Right cardiac atrium (tissue), 5 donors: Measurements from ENCODE around the gene AFDN. TPM values are rescaled to one million over a fixed set of nuclear protein-coding genes. Genes with fewer than 3 reads are reported as not detected.

Experiments
- ATAC-seq, 2 donors: fragments of 200-7000 bp; cut with Tn5 transposase; one replicate each; pipeline versions ENCODE4 v1.8.0 to v1.9.1; 2020; ENCODE audit warnings: moderate library complexity in 2 of 2, mild to moderate bottlenecking in 1 of 2
- DNase-seq, 3 donors: peaks; one replicate each; pipeline ENCODE4 v3.0.0-alpha.2; 2020
- H3K27ac ChIP-seq: one replicate; pipeline ENCODE4 v1.5.1; 2013; ENCODE audit warnings: mild to moderate bottlenecking, low read length, control low read depth, moderate library complexity
- H3K27me3 ChIP-seq: one replicate; pipeline ENCODE4 v1.6.1; 2013; ENCODE audit not compliant: control insufficient read depth, insufficient read depth
- H3K4me1 ChIP-seq: one replicate; pipeline ENCODE4 v1.6.1; 2013; ENCODE audit warnings: low read length; ENCODE audit not compliant: control insufficient read depth, insufficient read depth
- H3K4me3 ChIP-seq: one replicate; pipeline ENCODE4 v1.5.1; 2013; ENCODE audit warnings: low read length, control low read depth
- H3K9me3 ChIP-seq: one replicate; pipeline ENCODE4 v1.6.1; 2013; ENCODE audit warnings: low read length; ENCODE audit not compliant: control insufficient read depth
- WGBS: extraction: QIAGEN DNeasy Blood & Tissue Kit; methylation state at CpG from one replicate; pipeline ENCODE4 v1.1.7; 2013; 5-methylcytosine and 5-hydroxymethylcytosine counted together
- intact Hi-C, 4 donors: fragments of 100-400 bp; cut with DNase I; formaldehyde crosslinking; loops; one replicate each; pipeline versions ENCODE4 v1.11.0 to v1.14.0; 2022 to 2023
- polyA plus RNA-seq: library from polyadenylated mRNA; stranded (reverse); fragments of 200-250 nt; gene quantifications from one replicate; pipeline ENCODE4 v1.2.3, GENCODE V29; 2013
- total RNA-seq, 4 donors: library from RNA; stranded (reverse); fragmentation: NEBNext Ultra II Directional; extraction: Animal tissue kit (Norgen Biotek cat#: 25700); gene quantifications; one replicate each; pipeline ENCODE4 v1.2.1, GENCODE V29; 2021
- donor health status: healthy with polysubstance abuse.
- donor health status: DM: no; HTN: yes; CAD: no.
- donor health status: DM: no; HTN: no; CAD: no.
- donor health status: DM: no; HTN: yes; CAD: no; lungs with severe emphysema.
- donor health status: DM: yes; HTN: yes; CAD: no.

The AFDN gene
- total and polyA plus RNA-seq, 5 donors: 23.0 to 58.0 (median 48.6) TPM

- H3K4me1 ChIP-seq: peaks cover 8% of the 10 kb centered on the region
- no peaks in the 10 kb centered on the region for H3K9me3 ChIP-seq
- H3K4me3 ChIP-seq: no peak overlapping the region
- H3K27me3 ChIP-seq: no peaks in the 10 kb centered on the region
- DNase-seq (no peak), ATAC-seq (no peak)
- intact Hi-C loops: no loop called here
- H3K27ac ChIP-seq: no peak overlapping the region
- 69% methylated on average over 2 of the region's 2 CpGs for WGBS
These were observed 6.7 kb downstream of the AFDN start for GRCh38 chr6:167833396-167833763.

- H3K27ac ChIP-seq: no peak overlapping the region
- no peaks in the 10 kb centered on the region for H3K27me3 ChIP-seq
- WGBS: 82% methylated on average over 3 of the region's 3 CpGs
- DNase-seq: no peak
- H3K4me1 ChIP-seq: peaks cover 10% of the 10 kb centered on the region
- no peaks in the 10 kb centered on the region for H3K9me3 ChIP-seq
- H3K4me3 ChIP-seq: no peak overlapping the region
- intact Hi-C loops: no loop called here
- no peak for ATAC-seq
These were observed 8.5 kb downstream of the AFDN start for GRCh38 chr6:167835260-167835659.

DNA sequence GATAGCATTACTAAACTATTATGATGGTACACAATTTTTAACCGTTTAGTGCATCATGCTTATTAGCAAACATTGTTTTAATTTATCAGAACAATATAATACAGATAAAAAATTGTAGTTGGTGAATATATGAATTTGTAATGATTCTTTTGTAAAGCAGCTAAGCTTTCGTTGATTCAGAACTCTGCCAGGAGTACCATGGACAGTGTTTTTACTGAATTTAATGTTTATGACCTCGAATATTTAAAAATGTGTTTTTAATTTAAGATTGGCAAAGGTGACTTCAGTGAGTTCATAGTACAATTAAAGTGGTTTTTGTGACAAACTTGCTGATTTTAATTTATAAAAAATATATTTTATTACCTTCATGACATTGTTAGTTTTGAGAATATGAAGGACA, 10.0 kb downstream of the AFDN start:
- H3K4me3 ChIP-seq: no peak overlapping the region
- peaks cover 12% of the 10 kb centered on the region for H3K4me1 ChIP-seq
- no peak for DNase-seq
- no peak overlapping the region for H3K27ac ChIP-seq
- no peak for ATAC-seq
- H3K9me3 ChIP-seq: no peaks in the 10 kb centered on the region
- 67% methylated on average over 3 of the region's 3 CpGs for WGBS
- intact Hi-C loops: no loop called here
- no peaks in the 10 kb centered on the region for H3K27me3 ChIP-seq

GRCh38 chr6:167838207-167838748, 11.6 kb downstream of the AFDN start:
- intact Hi-C loops: no loop called here
- Histone ChIP-seq H3K4me3 (no peak overlapping the region), H3K27me3 (no peaks in the 10 kb centered on the region), H3K4me1 (peaks cover 7% of the 10 kb centered on the region), H3K9me3 (no peaks in the 10 kb centered on the region), H3K27ac (no peak overlapping the region)
- no peak for ATAC-seq
- WGBS: 94% methylated on average over 6 of the region's 6 CpGs
- DNase-seq: no peak

DNA sequence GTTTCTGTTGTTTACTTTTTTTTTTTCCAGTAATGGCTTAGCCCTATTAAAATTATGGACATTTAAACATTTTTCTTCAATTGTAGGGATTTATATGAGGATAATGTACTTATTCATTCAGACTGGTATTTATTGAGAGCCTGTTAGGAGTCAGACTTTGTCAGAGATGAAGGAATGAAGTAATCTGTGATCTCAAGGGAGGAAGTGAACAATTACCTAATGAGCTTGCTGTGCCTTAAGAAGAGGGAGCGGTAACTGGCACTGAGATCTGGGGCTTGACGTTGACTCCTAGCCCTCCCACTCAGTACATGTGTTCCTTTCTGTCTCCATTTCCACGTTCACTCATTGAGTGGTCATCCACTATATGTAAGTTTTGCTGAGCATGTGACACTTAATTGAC, 12.6 kb downstream of the AFDN start:
- intact Hi-C loops: no loop called here
- Histone ChIP-seq H3K27me3 (no peaks in the 10 kb centered on the region), H3K4me1 (peaks cover 7% of the 10 kb centered on the region), H3K27ac (no peak overlapping the region), H3K9me3 (no peaks in the 10 kb centered on the region), H3K4me3 (no peak overlapping the region)
- DNase-seq (no peak), ATAC-seq (peak in 1 of 2 donors; percentile 40)
- 53% methylated on average over 3 of the region's 3 CpGs for WGBS

DNA sequence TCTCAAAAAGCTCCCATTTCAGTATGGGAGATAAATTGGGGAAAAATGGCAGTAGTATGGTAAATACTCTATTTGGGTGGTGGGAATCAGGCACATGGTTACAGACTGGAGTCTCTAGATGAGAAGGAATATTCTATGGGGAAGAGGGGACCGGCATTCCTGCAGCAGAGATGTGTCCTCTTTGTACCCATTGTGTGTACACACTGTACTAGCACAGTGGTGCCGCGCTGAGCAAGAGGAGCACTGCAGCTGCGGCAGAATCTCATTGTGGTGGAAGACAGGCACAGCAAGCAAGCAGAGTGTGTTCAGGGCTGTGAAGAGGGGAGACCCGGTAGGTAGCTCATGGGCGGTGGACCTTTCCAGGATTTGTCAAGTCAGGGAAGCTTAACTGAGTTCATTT, 13.0 kb downstream of the AFDN start:
- ATAC-seq (no peak), DNase-seq (no peak)
- peaks cover 7% of the 10 kb centered on the region for H3K4me1 ChIP-seq
- no peak overlapping the region for H3K27ac ChIP-seq
- no peak overlapping the region for H3K4me3 ChIP-seq
- 78% methylated on average over 6 of the region's 6 CpGs for WGBS
- intact Hi-C loops: no loop called here
- no peaks in the 10 kb centered on the region for H3K9me3 ChIP-seq
- H3K27me3 ChIP-seq: no peaks in the 10 kb centered on the region

GRCh38 chr6:167840160-167840525, 13.4 kb downstream of the AFDN start:
- 93% methylated on average over 4 of the region's 4 CpGs for WGBS
- intact Hi-C loops: no loop called here
- H3K4me1 ChIP-seq: peaks cover 7% of the 10 kb centered on the region
- ATAC-seq (no peak), DNase-seq (no peak)
- no peaks in the 10 kb centered on the region for H3K9me3 ChIP-seq
- H3K27ac ChIP-seq: no peak overlapping the region
- no peak overlapping the region for H3K4me3 ChIP-seq
- no peaks in the 10 kb centered on the region for H3K27me3 ChIP-seq

DNA sequence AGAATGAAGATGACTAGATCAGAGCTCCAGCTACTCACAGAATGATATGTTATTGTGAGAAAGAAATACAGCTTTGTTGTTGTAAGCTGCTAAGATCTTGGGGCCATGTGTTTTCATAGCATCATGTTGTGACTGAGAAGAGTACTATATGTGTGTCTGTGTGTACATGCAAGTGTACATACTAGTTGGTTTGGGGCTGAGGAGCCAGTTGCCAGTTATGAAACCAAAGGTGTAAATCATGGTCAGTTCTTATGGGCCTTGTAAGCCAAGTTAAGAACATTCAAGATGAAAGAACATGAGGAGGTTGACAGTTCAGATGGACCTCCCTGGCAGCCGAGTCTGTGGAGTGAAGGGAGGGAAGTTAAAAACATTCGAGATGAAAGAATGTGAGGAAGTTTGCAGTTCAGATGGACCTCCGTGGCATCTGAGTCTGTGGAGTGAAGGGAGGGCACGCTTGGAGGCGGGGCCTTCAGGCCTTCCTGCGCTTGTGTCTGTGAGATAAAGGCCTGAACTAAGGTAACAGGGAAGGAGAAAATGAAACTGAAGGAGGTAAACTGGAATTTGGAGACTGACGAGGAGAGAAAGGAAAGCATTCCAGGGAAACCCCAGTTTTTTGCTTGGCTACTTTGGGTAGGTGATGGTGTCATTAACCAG, 13.9 kb downstream of the AFDN start:
- ATAC-seq (peak in 1 of 2 donors; percentile 50), DNase-seq (peak in 1 of 3 donors; percentile 41)
- Histone ChIP-seq H3K4me1 (peaks cover 7% of the 10 kb centered on the region), H3K9me3 (no peaks in the 10 kb centered on the region), H3K4me3 (no peak overlapping the region), H3K27ac (no peak overlapping the region), H3K27me3 (no peaks in the 10 kb centered on the region)
- intact Hi-C loops: no loop called here
- WGBS: 51% methylated on average over 7 of the region's 7 CpGs

DNA sequence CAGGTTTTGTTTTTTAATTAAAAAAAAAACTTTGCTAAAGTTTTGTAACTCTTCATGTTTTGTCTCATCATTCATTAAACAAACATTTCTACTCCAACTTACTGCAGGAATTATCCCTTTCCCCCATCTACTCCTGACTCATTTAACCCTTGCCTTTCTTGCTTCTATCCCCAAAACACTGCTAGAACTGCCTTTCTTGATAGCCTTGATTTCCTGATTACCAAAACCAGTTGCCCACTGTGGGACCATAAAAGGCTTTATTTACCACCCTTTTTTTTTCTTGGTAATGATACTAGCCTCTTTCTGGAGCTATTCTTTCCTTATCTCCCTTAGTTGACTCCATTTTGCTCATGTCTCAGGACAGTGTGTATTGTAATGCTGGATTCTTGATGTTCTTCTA, 15.3 kb downstream of the AFDN start:
- Histone ChIP-seq H3K4me3 (no peak overlapping the region), H3K9me3 (no peaks in the 10 kb centered on the region), H3K4me1 (peaks cover 4% of the 10 kb centered on the region), H3K27ac (no peak overlapping the region), H3K27me3 (no peaks in the 10 kb centered on the region)
- ATAC-seq (no peak), DNase-seq (no peak)
- intact Hi-C loops: no loop called here

DNA sequence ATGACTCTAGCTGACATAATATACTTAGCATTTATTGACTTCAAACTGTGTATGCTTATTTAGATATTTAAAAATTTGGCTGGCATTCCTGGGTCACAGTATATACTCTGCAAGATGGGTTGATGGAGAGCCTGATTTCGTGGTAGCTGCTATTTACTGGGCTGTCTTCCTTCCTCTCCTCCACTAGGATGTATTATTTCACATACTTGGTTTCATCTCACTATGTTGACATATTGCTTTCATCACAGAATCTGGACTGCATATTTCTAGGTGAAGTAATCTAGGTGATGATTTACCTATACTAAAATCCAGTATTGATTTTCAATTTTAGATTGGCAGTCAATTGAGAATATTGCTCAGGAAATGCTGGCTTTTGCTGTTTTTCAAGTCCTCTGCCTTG, 15.7 kb downstream of the AFDN start:
- DNase-seq (no peak), ATAC-seq (no peak)
- Histone ChIP-seq H3K27me3 (no peaks in the 10 kb centered on the region), H3K4me1 (peaks cover 4% of the 10 kb centered on the region), H3K4me3 (no peak overlapping the region), H3K27ac (no peak overlapping the region), H3K9me3 (no peaks in the 10 kb centered on the region)
- intact Hi-C loops: no loop called here
- WGBS: 65% methylated on average over 1 of the region's 1 CpG

DNA sequence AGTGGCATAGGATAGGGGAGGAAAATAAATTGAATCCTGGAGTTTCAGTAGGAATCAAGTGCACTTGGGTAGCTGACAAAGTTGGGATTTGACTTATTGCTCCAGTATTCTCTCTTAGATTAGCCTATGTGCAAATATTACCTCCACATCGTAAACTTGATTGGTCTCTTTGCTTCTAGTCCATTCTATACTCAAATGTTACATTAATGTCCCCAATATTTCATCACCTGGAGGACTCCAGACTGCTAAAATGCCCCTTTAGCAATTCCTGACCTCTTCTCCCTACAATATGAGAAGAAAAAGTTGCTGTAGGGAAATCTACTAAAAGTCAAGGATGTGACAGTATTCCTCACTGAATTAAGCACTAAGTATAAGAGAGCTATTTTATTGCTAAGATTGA, 16.3 kb downstream of the AFDN start:
- ATAC-seq (no peak), DNase-seq (no peak)
- intact Hi-C loops: no loop called here
- no peaks in the 10 kb centered on the region for H3K9me3 ChIP-seq
- WGBS: 98% methylated on average over 1 of the region's 1 CpG
- no peak overlapping the region for H3K27ac ChIP-seq
- no peaks in the 10 kb centered on the region for H3K27me3 ChIP-seq
- H3K4me1 ChIP-seq: peaks cover 4% of the 10 kb centered on the region
- H3K4me3 ChIP-seq: no peak overlapping the region

- WGBS: 78% methylated on average over 4 of the region's 4 CpGs
- ATAC-seq (no peak), DNase-seq (no peak)
- H3K9me3 ChIP-seq: no peaks in the 10 kb centered on the region
- H3K27me3 ChIP-seq: no peaks in the 10 kb centered on the region
- H3K4me1 ChIP-seq: peaks cover 6% of the 10 kb centered on the region
- no peak overlapping the region for H3K27ac ChIP-seq
- intact Hi-C loops: no loop called here
- no peak overlapping the region for H3K4me3 ChIP-seq
These were observed 19.1 kb downstream of the AFDN start for GRCh38 chr6:167845856-167846255.
